Activated T-cell treated with anti-CD3 and anti-CD28 coated beads for 4 hours (primary cell): Measurements from ENCODE around the gene AGRN.
"Not testable (repeated sequence)": the region's sequence is repeated elsewhere in the genome, so short reads cannot be mapped to it uniquely, and the experiment has no call there.

Source experiments
- DNase-seq: peaks from one replicate; pipeline ENCODE4 v3.0.0-alpha.2; 2020

Gene AGRN

DNA sequence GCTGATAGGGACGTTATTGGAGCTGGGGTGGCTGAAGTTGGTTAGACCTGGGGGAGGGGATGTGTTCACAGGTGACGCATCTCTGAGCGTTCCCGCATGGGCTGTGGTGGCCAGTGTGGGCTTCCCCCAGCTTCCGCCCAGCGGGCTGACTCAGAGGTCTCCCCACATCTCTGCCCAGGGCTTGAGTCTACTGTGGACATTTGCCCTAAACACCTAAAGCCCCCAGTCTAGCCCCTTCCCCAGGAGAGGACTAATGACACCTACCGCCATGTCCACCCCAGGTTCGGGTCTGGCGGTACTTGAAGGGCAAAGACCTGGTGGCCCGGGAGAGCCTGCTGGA lies 2.0 kb downstream of the AGRN start:
- DNase-seq: no peak

- no peak for DNase-seq
These were observed 2.5 kb downstream of the AGRN start for GRCh38 chr1:1022302-1023009.

GRCh38 chr1:1023700-1024099 lies 3.8 kb downstream of the AGRN start:
- no peak for DNase-seq

GRCh38 chr1:1024149-1024770 lies 4.3 kb downstream of the AGRN start:
- DNase-seq: no peak

DNA sequence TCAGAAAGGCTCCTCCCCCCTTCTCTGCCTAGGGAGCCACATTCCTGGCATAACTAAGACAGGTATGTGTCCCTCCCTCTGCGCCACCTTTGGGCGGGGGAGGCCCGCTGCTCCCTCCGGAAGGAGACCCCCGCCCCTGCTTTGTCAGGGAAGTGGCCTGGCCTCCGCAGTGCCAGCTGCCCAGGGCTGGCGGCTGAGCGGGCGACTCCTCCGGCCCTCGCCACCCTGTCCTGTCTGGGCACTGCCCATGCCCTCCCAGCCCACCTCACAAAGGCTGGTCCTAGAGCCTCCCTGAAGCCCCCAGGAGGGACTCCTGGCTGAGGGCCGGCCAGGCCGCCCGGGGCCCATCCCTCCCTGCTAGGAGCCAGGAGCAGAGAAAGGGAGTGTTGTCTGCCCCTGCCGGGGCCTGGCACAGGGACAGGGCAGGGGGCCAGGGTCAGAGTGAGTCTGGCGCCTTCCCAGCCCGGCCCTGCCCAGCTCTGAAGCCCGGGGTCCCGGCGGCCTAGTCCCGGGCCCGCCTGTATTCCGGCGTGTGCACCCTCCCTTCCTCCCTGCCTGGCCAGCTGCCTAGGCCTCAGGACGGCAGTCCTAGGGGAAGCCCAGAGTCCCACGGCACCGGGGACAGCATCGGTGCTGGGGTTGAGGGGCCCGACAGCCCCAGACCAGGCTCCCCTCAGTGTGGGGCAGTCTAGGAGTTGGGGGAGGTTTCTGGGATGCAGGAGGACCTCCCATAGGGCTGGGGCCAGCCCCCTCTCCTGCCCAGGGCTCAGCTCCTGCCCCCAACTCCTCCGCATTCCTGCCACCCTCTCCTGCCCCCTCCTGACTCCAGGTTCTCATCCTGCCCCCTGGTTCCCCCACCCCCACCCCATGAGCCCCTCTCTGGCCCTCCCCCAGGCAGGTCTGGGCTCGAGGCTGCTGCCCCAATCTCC lies 5.1 kb downstream of the AGRN start:
- no peak for DNase-seq

- no peak for DNase-seq
These were observed 5.8 kb downstream of the AGRN start for GRCh38 chr1:1025730-1026129.

- no peak for DNase-seq
These were observed 6.9 kb downstream of the AGRN start for GRCh38 chr1:1026599-1027413.

GRCh38 chr1:1027791-1028190 lies 7.9 kb downstream of the AGRN start:
- no peak for DNase-seq

- DNase-seq: not testable (repeated sequence)
These were observed 11.1 kb downstream of the AGRN start for GRCh38 chr1:1030867-1031658.

- no peak for DNase-seq
These were observed 11.8 kb downstream of the AGRN start for GRCh38 chr1:1031659-1032235.

- DNase-seq: no peak
These were observed 12.5 kb downstream of the AGRN start for GRCh38 chr1:1032424-1032823.

DNA sequence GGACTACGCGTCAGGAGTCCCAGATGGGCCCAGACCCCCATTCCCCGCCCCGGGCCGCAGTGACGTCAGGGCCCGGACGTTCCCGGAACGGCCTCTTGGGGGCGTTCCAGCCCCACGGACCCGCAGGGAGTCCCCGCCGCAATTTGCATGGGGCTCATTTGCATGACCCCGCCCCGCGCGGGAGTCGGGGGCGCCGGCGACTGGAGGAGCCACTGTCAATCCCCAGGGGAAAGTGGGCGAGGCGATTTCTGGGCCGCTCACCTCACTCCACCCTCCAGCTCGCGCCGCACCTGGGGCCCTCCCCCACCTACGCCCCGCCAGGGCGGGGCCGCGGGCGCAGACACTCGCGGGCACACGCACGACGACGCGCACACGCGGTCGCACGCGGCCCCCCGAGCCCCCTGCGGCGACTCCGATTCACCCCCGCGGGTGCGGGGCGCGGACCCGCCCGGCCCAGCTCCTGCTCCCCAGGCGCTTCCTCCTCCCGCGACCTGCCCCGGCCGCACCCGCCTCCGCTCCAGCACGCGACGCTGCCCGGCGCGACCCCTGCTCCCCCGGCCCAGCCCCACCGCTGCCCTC lies 13.2 kb downstream of the AGRN start:
- DNase-seq: peak; percentile 90

DNA sequence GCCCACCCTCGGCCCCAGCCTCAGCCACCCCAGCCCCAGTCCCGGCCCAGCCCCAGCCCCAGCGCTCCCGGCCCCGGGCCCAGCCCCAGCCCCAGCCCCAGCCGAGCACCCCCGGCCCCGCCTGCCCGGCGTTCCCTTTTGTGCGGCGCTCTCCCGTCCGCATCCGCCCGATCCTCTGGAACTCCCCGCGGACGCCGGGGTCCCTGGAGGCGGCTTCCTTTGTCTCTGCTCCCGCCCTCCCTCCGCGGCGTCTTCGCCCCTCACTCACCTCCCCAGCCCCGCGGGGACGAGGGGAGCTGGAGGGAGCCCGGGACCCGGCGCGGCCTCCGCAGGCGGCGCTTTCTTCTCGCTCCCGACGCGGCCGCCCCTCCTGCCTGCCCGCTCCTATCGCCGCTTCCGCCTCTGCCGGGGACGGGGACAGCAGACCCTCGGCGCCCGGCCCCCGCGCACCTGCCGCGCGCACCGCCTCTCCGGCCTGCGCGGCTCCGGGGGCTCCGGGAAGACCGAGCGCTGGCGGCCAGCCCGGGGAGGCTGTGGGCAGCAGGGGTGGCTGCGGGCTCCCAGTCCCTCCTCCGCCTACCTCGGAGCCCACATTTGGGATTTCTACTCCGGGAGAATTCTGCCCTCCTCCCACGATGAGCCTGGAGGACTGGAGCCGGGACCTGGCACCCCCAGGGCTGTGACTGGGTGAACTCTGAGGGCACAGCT lies 14.0 kb downstream of the AGRN start:
- no peak for DNase-seq

DNA sequence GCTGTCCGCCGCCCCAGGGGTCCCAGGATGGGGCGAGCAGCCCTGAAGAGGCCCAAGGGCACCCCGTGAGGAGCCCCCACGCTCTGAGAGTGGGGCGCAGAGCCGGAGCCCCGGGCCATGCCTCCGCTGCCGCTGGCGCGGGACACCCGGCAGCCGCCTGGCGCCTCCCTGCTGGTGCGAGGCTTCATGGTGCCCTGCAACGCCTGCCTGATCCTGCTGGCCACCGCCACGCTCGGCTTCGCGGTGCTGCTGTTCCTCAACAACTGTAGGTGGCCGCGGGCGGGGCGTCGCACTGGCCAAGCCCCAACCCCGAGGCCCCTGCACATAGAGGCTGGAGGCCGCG lies 14.5 kb downstream of the AGRN start:
- no peak for DNase-seq

GRCh38 chr1:1035291-1035943 lies 15.5 kb downstream of the AGRN start:
- no peak for DNase-seq

GRCh38 chr1:1037366-1038327 lies 17.7 kb downstream of the AGRN start:
- DNase-seq: no peak

GRCh38 chr1:1038694-1039093 lies 18.8 kb downstream of the AGRN start:
- DNase-seq: no peak

GRCh38 chr1:1039145-1039910 lies 19.4 kb downstream of the AGRN start:
- DNase-seq: no peak
